GM12865 (cell line): ENCODE results near the gene SYT7.

ENCODE experiments used
- DNase-seq: peaks from one replicate; pipeline ENCODE4 v3.0.0; 2010; ENCODE audit warnings: low read depth
- H3K4me3 ChIP-seq: 2 replicates; pipeline ENCODE4 v1.5.1; 2011; ENCODE audit warnings: mild to moderate bottlenecking, low read depth, low read length, control low read depth
- CTCF ChIP-seq: IDR thresholded peaks from 2 replicates; pipeline ENCODE4 v1.5.1; 2011; ENCODE audit warnings: low read length, control low read depth, low read depth, inconsistent platforms; ENCODE audit not compliant: insufficient read depth; ENCODE audit errors: missing control alignments

SYT7 gene

GRCh38 chr11:61581030-61581928 is at the start of gene SYT7:
Gene SYT7 (minus strand): TSS chr11:61581076. CDS start chr11:61580820, 256 bp downstream.
- DNase-seq: peak; percentile 98
- TF ChIP-seq CTCF: peak; percentile 23
- no peak within 1 kb of the TSS; the same call in 1 of the 2 replicates for H3K4me3 ChIP-seq

GRCh38 chr11:61630089-61630488 is 49.2 kb upstream of the SYT7 start:
- TF ChIP-seq CTCF: no peak
- DNase-seq: no peak
- H3K4me3 ChIP-seq: no peak overlapping the region

- no peak for DNase-seq
- no peak for TF ChIP-seq CTCF
- H3K4me3 ChIP-seq: no peak overlapping the region
Observed at GRCh38 chr11:61629082-61629833, 48.4 kb upstream of the SYT7 start.

GRCh38 chr11:61628662-61628970 is 47.7 kb upstream of the SYT7 start:
- no peak for DNase-seq
- no peak for TF ChIP-seq CTCF
- H3K4me3 ChIP-seq: no peak overlapping the region

GRCh38 chr11:61627850-61628661 is 47.2 kb upstream of the SYT7 start:
- H3K4me3 ChIP-seq: no peak overlapping the region
- peak; percentile 74 for TF ChIP-seq CTCF
- DNase-seq: peak; percentile 38

- no peak for TF ChIP-seq CTCF
- DNase-seq: no peak
- H3K4me3 ChIP-seq: no peak overlapping the region
Observed at GRCh38 chr11:61626580-61627380, 45.9 kb upstream of the SYT7 start.
